ENCODE data around the gene RPL10A. TPM values are rescaled to one million over a fixed set of nuclear protein-coding genes. Genes with fewer than 3 reads are reported as not detected.

Gene RPL10A
- total RNA-seq, 1 donor from 2014 or later = 3,222 TPM

GRCh38 chr6:35443341-35444030 lies 24.7 kb upstream of the RPL10A start:
- H3K9me3 ChIP-seq (ENCODE audit: control insufficient read depth in 3 of 3, low read length in 3 of 3) = no peaks in the 10 kb centered on the region
- H3K27me3 ChIP-seq (ENCODE audit: control insufficient read depth in 3 of 3, insufficient read depth in 3 of 3, low read length in 3 of 3) = no peaks in the 10 kb centered on the region
- no peaks in the 10 kb centered on the region for H3K4me1 ChIP-seq (ENCODE audit: control insufficient read depth in 3 of 3, insufficient read depth in 3 of 3, low read length in 3 of 3)
- H3K9ac ChIP-seq (ENCODE audit: low read depth in 1 of 3, low read length in 3 of 3) = no peak overlapping the region
- H3K4me3 ChIP-seq (ENCODE audit: low read length in 3 of 3) = no peak overlapping the region
- H3K36me3 ChIP-seq (ENCODE audit: control insufficient read depth in 3 of 3, insufficient read depth in 3 of 3, low read length in 3 of 3) = peaks cover 0 to 2% (median 0%) of the 10 kb centered on the region in 3 donors
- no peak overlapping the region for H3K27ac ChIP-seq (ENCODE audit: low read depth, low read length)

- Histone ChIP-seq H3K36me3 (ENCODE audit: control insufficient read depth in 3 of 3, insufficient read depth in 3 of 3, low read length in 3 of 3) (peaks cover 0 to 2% (median 0%) of the 10 kb centered on the region in 3 donors), H3K9me3 (ENCODE audit: control insufficient read depth in 3 of 3, low read length in 3 of 3) (no peaks in the 10 kb centered on the region), H3K27me3 (ENCODE audit: control insufficient read depth in 3 of 3, insufficient read depth in 3 of 3, low read length in 3 of 3) (no peaks in the 10 kb centered on the region), H3K27ac (ENCODE audit: low read depth, low read length) (no peak overlapping the region), H3K4me1 (ENCODE audit: control insufficient read depth in 3 of 3, insufficient read depth in 3 of 3, low read length in 3 of 3) (no peaks in the 10 kb centered on the region), H3K9ac (ENCODE audit: low read depth in 1 of 3, low read length in 3 of 3) (no peak overlapping the region), H3K4me3 (ENCODE audit: low read length in 3 of 3) (no peak overlapping the region)
These were observed 22.5 kb upstream of the RPL10A start for GRCh38 chr6:35445691-35446090.

- no peaks in the 10 kb centered on the region for H3K27me3 ChIP-seq (ENCODE audit: control insufficient read depth in 3 of 3, insufficient read depth in 3 of 3, low read length in 3 of 3)
- H3K36me3 ChIP-seq (ENCODE audit: control insufficient read depth in 3 of 3, insufficient read depth in 3 of 3, low read length in 3 of 3) = peaks cover 0 to 2% (median 0%) of the 10 kb centered on the region in 3 donors
- H3K27ac ChIP-seq (ENCODE audit: low read depth, low read length) = no peak overlapping the region
- H3K4me3 ChIP-seq (ENCODE audit: low read length in 3 of 3) = no peak overlapping the region
- peaks cover 3 to 11% (median 11%) of the 10 kb centered on the region in 3 donors for H3K4me1 ChIP-seq (ENCODE audit: control insufficient read depth in 3 of 3, insufficient read depth in 3 of 3, low read length in 3 of 3)
- H3K9me3 ChIP-seq (ENCODE audit: control insufficient read depth in 3 of 3, low read length in 3 of 3) = no peaks in the 10 kb centered on the region
- H3K9ac ChIP-seq (ENCODE audit: low read depth in 1 of 3, low read length in 3 of 3) = peak overlapping the region in 1 of 3 donors; percentile 20
These were observed 20.0 kb upstream of the RPL10A start for GRCh38 chr6:35448191-35448590.

GRCh38 chr6:35449287-35449881 lies 18.8 kb upstream of the RPL10A start:
- H3K4me1 ChIP-seq (ENCODE audit: control insufficient read depth in 3 of 3, insufficient read depth in 3 of 3, low read length in 3 of 3) = peaks cover 14 to 23% (median 23%) of the 10 kb centered on the region in 3 donors
- H3K36me3 ChIP-seq (ENCODE audit: control insufficient read depth in 3 of 3, insufficient read depth in 3 of 3, low read length in 3 of 3) = peaks cover 0 to 2% (median 0%) of the 10 kb centered on the region in 3 donors

GRCh38 chr6:35451354-35452182 lies 16.6 kb upstream of the RPL10A start:
- Histone ChIP-seq H3K27me3 (ENCODE audit: control insufficient read depth in 3 of 3, insufficient read depth in 3 of 3, low read length in 3 of 3) (no peaks in the 10 kb centered on the region), H3K4me1 (ENCODE audit: control insufficient read depth in 3 of 3, insufficient read depth in 3 of 3, low read length in 3 of 3) (peaks cover 31 to 37% (median 36%) of the 10 kb centered on the region in 3 donors), H3K36me3 (ENCODE audit: control insufficient read depth in 3 of 3, insufficient read depth in 3 of 3, low read length in 3 of 3) (peaks cover 3 to 11% (median 4%) of the 10 kb centered on the region in 3 donors), H3K9me3 (ENCODE audit: control insufficient read depth in 3 of 3, low read length in 3 of 3) (no peaks in the 10 kb centered on the region), H3K27ac (ENCODE audit: low read depth, low read length) (peak overlapping the region; percentile 77), H3K9ac (ENCODE audit: low read depth in 1 of 3, low read length in 3 of 3) (no peak overlapping the region), H3K4me3 (ENCODE audit: low read length in 3 of 3) (peak overlapping the region; percentile 57 to 66 (median 57))

More at GRCh38 chr6:35449287-35449881, 18.8 kb upstream of the RPL10A start:
- H3K4me3 ChIP-seq (ENCODE audit: low read length in 3 of 3) = no peak overlapping the region
- H3K9me3 ChIP-seq (ENCODE audit: control insufficient read depth in 3 of 3, low read length in 3 of 3) = no peaks in the 10 kb centered on the region
- H3K27me3 ChIP-seq (ENCODE audit: control insufficient read depth in 3 of 3, insufficient read depth in 3 of 3, low read length in 3 of 3) = no peaks in the 10 kb centered on the region
- no peak overlapping the region for H3K9ac ChIP-seq (ENCODE audit: low read depth in 1 of 3, low read length in 3 of 3)
- H3K27ac ChIP-seq (ENCODE audit: low read depth, low read length) = no peak overlapping the region

DNA sequence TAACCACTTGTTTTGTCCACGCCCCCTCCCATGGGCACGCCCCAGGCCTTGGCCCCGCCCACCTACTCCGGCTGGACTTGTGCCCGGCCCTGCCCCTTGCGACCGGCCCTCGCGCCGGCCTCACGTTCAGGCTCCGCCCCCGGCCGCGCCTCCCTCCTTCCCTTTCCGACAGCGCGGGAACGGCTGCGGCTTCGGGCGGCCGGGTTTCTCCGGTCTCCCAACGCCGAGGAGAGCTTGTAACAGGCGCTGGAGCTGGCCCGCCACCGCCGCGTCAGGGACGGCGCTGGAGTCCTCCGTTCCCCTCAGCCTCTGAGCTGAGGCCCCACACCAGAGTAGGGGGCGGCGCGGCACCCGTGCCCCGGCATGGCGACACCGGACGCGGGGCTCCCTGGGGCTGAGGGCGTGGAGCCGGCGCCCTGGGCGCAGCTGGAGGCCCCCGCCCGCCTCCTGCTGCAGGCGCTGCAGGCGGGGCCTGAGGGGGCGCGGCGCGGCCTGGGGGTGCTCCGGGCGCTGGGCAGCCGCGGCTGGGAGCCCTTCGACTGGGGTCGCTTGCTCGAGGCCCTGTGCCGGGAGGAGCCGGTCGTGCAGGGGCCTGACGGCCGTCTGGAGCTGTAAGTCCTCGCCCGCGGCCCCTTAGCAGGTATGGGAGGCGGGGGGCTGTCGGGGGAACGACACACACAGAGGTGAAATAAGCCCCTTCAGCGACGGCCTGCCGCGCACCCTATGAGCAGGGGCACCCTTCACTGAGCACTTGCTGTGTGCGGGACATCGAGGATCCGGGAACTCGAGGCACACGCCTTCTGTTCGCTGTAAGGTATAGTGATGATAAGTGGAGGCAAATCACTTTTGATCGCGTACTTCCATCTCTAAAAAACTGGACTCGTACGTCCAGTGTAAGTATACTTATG lies 15.8 kb upstream of the RPL10A start, which contains the start of gene FANCE:
TSS of gene FANCE (plus strand) at position 156 of the 908 bp plus-strand sequence. CDS start at position 364, 208 bp downstream.
- peak within 1 kb of the TSS; percentile 80 for H3K27ac ChIP-seq (ENCODE audit: low read depth, low read length)
- H3K9me3 ChIP-seq (ENCODE audit: control insufficient read depth in 3 of 3, low read length in 3 of 3) = no peaks in the 10 kb centered on the region
- H3K9ac ChIP-seq (ENCODE audit: low read depth in 1 of 3, low read length in 3 of 3) = peak within 1 kb of the TSS; percentile 54 to 81 (median 75)
- no peaks in the 10 kb centered on the region for H3K27me3 ChIP-seq (ENCODE audit: control insufficient read depth in 3 of 3, insufficient read depth in 3 of 3, low read length in 3 of 3)
- peaks cover 6 to 13% (median 8%) of the 10 kb centered on the region in 3 donors for H3K36me3 ChIP-seq (ENCODE audit: control insufficient read depth in 3 of 3, insufficient read depth in 3 of 3, low read length in 3 of 3)
- peak within 1 kb of the TSS; percentile 66 to 79 (median 79) for H3K4me3 ChIP-seq (ENCODE audit: low read length in 3 of 3)
- H3K4me1 ChIP-seq (ENCODE audit: control insufficient read depth in 3 of 3, insufficient read depth in 3 of 3, low read length in 3 of 3) = peaks cover 31 to 37% (median 36%) of the 10 kb centered on the region in 3 donors

GRCh38 chr6:35453236-35453635 lies 15.0 kb upstream of the RPL10A start:
- Histone ChIP-seq H3K9ac (ENCODE audit: low read depth in 1 of 3, low read length in 3 of 3) (peak overlapping the region; percentile 53 to 81 (median 54)), H3K27ac (ENCODE audit: low read depth, low read length) (peak overlapping the region; percentile 80), H3K4me1 (ENCODE audit: control insufficient read depth in 3 of 3, insufficient read depth in 3 of 3, low read length in 3 of 3) (peaks cover 31 to 37% (median 36%) of the 10 kb centered on the region in 3 donors)

GRCh38 chr6:35454391-35455110 lies 13.7 kb upstream of the RPL10A start:
- Histone ChIP-seq H3K9me3 (ENCODE audit: control insufficient read depth in 3 of 3, low read length in 3 of 3) (no peaks in the 10 kb centered on the region), H3K27ac (ENCODE audit: low read depth, low read length) (peak overlapping the region; percentile 80), H3K4me1 (ENCODE audit: control insufficient read depth in 3 of 3, insufficient read depth in 3 of 3, low read length in 3 of 3) (peaks cover 31 to 37% (median 36%) of the 10 kb centered on the region in 3 donors), H3K27me3 (ENCODE audit: control insufficient read depth in 3 of 3, insufficient read depth in 3 of 3, low read length in 3 of 3) (no peaks in the 10 kb centered on the region), H3K36me3 (ENCODE audit: control insufficient read depth in 3 of 3, insufficient read depth in 3 of 3, low read length in 3 of 3) (peaks cover 15 to 32% (median 15%) of the 10 kb centered on the region in 3 donors), H3K4me3 (ENCODE audit: low read length in 3 of 3) (peak overlapping the region in 2 of 3 donors; percentile 35 to 45), H3K9ac (ENCODE audit: low read depth in 1 of 3, low read length in 3 of 3) (peak overlapping the region; percentile 28 to 68 (median 54))

More at GRCh38 chr6:35453236-35453635, 15.0 kb upstream of the RPL10A start:
- H3K4me3 ChIP-seq (ENCODE audit: low read length in 3 of 3) = peak overlapping the region; percentile 60 to 79 (median 79)
- no peaks in the 10 kb centered on the region for H3K27me3 ChIP-seq (ENCODE audit: control insufficient read depth in 3 of 3, insufficient read depth in 3 of 3, low read length in 3 of 3)
- no peaks in the 10 kb centered on the region for H3K9me3 ChIP-seq (ENCODE audit: control insufficient read depth in 3 of 3, low read length in 3 of 3)
- peaks cover 9 to 20% (median 11%) of the 10 kb centered on the region in 3 donors for H3K36me3 ChIP-seq (ENCODE audit: control insufficient read depth in 3 of 3, insufficient read depth in 3 of 3, low read length in 3 of 3)

Data from skeletal muscle tissue (tissue), 4 donors.